OCI-LY7 (cell line): ENCODE results near the gene IQUB.

ENCODE experiments used
- EZH2phosphoT487 ChIP-seq: fragments of 200-600 bp; sonication (generic); IDR thresholded peaks from 2 replicates; pipeline ENCODE4 v1.6.1; 2018; ENCODE audit warnings: low read depth, borderline replicate concordance, mild to moderate bottlenecking, mixed run types, antibody characterized with exemption, low read length, moderate library complexity, mixed read lengths
- TF ChIP-seq, protein P1 (sequence below): fragments of 200-600 bp; sonication (generic); conservative IDR thresholded peaks from 2 replicates; pipeline ENCODE4 v1.5.1; 2014; ENCODE audit warnings: mild to moderate bottlenecking, antibody characterized with exemption, low read length, moderate library complexity, mixed read lengths

DNA sequence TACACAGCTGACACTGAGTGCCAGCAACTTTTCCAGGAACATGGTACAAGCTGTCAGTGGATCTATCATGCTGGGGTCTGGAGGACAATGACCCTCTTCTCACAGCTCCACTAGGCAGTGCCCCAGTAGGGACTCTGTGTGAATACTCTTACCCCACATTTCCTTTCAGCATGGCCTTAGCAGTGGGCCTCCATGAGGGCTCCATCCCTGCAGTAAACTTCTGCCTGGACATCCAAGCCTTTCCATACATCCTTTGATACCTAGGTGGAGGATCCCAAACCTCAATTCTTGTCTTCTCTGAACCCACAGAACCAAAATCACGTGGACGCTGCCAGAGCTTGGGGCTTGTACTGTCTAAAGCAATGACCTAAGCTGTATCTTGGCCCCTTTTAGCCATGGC is 116.8 kb downstream of the IQUB start:
- TF ChIP-seq, protein P1, sequence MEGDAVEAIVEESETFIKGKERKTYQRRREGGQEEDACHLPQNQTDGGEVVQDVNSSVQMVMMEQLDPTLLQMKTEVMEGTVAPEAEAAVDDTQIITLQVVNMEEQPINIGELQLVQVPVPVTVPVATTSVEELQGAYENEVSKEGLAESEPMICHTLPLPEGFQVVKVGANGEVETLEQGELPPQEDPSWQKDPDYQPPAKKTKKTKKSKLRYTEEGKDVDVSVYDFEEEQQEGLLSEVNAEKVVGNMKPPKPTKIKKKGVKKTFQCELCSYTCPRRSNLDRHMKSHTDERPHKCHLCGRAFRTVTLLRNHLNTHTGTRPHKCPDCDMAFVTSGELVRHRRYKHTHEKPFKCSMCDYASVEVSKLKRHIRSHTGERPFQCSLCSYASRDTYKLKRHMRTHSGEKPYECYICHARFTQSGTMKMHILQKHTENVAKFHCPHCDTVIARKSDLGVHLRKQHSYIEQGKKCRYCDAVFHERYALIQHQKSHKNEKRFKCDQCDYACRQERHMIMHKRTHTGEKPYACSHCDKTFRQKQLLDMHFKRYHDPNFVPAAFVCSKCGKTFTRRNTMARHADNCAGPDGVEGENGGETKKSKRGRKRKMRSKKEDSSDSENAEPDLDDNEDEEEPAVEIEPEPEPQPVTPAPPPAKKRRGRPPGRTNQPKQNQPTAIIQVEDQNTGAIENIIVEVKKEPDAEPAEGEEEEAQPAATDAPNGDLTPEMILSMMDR, result no peak
- TF ChIP-seq EZH2phosphoT487, result no peak
